NCI-H1105 treated with DMSO at 0.1 percent for 48 hours (cell line): ENCODE results near the gene PPM1N.
A peak's percentile ranks its signal among the peaks of the same experiment; 100 is the strongest.

ENCODE experiments used
- DNase-seq: peaks from one replicate; lab custom pipeline; 2025; lab: John Stamatoyannopoulos, UW

PPM1N gene

DNA sequence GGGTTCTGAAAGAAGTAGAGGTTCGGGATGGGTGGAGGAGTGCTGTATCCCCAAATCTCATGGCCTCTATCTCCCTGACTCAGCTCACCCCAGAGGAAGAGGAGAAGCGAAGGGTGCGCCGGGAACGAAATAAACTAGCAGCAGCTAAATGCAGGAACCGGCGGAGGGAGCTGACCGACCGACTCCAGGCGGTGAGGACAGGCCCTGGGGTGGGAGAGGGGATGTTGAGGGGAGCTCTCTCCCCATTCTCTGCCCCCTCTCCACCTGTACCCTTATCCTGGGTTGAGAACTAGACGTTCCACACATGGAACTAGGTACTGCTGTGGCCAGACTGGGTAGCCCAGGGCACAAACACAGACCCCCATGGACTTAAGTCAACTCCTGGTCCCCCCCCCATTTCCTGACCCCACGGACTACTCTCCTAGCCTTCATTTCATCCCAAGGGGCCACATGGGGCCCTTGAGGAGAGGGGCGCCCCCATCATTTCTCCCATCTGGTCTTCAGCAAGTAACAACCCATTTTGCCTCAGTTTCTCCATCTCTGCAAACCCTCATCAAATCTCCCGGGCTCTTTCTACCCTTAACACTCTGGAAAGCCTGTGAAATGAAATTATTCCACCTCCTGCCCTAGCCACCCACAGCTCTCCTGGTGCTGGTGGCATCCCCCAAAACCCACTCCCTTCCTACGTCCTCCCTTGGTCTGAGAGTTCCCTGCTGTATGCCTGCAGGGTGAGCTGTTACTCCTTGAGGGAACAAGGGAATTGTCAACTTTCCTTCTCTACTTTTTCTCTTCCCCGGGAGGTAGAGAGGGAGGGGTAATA lies 26.9 kb upstream of the PPM1N start:
- DNase-seq, result no peak

DNA sequence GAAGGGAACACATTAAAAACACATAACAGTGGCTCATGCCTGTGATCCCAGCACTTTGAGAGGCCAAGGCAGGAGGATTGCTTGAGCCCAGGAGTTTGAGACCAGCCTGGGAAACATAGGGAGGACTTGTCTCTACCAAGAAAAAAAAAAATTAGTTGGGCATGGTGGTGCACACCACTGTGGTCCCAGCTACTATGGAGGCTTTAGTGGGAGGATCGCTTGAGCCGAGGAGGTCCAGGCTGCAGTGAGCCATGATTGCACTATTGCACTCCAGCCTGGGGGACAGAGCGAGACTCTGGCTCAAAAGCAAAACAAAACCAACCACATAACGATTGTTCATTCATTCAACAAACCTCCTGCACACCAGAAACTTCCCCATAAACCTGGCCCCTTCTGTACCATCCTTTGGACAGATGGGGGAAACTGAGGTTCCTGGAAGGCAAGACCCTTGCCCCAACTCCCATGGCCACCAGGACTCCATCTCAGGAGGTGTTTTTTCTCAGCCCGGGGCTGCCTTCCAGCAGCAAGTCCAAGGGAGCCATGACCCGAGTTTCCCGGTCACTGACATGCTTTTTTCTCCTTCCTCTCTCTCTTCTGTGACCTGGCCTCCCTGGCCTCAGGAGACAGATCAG lies 26.2 kb upstream of the PPM1N start:
- DNase-seq, result no peak

DNA sequence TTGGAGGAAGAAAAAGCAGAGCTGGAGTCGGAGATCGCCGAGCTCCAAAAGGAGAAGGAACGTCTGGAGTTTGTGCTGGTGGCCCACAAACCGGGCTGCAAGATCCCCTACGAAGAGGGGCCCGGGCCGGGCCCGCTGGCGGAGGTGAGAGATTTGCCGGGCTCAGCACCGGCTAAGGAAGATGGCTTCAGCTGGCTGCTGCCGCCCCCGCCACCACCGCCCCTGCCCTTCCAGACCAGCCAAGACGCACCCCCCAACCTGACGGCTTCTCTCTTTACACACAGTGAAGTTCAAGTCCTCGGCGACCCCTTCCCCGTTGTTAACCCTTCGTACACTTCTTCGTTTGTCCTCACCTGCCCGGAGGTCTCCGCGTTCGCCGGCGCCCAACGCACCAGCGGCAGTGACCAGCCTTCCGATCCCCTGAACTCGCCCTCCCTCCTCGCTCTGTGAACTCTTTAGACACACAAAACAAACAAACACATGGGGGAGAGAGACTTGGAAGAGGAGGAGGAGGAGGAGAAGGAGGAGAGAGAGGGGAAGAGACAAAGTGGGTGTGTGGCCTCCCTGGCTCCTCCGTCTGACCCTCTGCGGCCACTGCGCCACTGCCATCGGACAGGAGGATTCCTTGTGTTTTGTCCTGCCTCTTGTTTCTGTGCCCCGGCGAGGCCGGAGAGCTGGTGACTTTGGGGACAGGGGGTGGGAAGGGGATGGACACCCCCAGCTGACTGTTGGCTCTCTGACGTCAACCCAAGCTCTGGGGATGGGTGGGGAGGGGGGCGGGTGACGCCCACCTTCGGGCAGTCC lies 25.5 kb upstream of the PPM1N start:
- no peak for DNase-seq

DNA sequence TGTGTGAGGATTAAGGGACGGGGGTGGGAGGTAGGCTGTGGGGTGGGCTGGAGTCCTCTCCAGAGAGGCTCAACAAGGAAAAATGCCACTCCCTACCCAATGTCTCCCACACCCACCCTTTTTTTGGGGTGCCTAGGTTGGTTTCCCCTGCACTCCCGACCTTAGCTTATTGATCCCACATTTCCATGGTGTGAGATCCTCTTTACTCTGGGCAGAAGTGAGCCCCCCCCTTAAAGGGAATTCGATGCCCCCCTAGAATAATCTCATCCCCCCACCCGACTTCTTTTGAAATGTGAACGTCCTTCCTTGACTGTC lies 24.9 kb upstream of the PPM1N start:
- no peak for DNase-seq

DNA sequence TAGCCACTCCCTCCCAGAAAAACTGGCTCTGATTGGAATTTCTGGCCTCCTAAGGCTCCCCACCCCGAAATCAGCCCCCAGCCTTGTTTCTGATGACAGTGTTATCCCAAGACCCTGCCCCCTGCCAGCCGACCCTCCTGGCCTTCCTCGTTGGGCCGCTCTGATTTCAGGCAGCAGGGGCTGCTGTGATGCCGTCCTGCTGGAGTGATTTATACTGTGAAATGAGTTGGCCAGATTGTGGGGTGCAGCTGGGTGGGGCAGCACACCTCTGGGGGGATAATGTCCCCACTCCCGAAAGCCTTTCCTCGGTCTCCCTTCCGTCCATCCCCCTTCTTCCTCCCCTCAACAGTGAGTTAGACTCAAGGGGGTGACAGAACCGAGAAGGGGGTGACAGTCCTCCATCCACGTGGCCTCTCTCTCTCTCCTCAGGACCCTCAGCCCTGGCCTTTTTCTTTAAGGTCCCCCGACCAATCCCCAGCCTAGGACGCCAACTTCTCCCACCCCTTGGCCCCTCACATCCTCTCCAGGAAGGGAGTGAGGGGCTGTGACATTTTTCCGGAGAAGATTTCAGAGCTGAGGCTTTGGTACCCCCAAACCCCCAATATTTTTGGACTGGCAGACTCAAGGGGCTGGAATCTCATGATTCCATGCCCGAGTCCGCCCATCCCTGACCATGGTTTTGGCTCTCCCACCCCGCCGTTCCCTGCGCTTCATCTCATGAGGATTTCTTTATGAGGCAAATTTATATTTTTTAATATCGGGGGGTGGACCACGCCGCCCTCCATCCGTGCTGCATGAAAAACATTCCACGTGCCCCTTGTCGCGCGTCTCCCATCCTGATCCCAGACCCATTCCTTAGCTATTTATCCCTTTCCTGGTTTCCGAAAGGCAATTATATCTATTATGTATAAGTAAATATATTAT lies 24.3 kb upstream of the PPM1N start:
- no peak for DNase-seq

DNA sequence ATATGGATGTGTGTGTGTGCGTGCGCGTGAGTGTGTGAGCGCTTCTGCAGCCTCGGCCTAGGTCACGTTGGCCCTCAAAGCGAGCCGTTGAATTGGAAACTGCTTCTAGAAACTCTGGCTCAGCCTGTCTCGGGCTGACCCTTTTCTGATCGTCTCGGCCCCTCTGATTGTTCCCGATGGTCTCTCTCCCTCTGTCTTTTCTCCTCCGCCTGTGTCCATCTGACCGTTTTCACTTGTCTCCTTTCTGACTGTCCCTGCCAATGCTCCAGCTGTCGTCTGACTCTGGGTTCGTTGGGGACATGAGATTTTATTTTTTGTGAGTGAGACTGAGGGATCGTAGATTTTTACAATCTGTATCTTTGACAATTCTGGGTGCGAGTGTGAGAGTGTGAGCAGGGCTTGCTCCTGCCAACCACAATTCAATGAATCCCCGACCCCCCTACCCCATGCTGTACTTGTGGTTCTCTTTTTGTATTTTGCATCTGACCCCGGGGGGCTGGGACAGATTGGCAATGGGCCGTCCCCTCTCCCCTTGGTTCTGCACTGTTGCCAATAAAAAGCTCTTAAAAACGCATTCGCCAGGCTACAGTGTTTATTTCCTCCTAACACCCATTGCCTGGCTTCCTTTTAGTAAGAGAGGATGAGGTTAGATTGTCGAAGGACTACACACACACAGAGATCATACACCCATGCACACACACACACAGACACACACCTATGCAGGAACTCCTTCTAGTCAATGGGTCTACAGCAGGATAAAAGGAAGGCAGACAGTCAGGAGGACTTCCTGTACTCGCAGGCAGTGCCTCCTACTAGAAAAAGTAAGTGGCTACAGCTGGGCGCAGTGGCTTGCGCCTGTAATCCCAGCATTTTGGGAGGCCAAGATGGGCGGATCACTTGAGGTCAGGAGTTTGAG lies 23.4 kb upstream of the PPM1N start:
- DNase-seq, result no peak

DNA sequence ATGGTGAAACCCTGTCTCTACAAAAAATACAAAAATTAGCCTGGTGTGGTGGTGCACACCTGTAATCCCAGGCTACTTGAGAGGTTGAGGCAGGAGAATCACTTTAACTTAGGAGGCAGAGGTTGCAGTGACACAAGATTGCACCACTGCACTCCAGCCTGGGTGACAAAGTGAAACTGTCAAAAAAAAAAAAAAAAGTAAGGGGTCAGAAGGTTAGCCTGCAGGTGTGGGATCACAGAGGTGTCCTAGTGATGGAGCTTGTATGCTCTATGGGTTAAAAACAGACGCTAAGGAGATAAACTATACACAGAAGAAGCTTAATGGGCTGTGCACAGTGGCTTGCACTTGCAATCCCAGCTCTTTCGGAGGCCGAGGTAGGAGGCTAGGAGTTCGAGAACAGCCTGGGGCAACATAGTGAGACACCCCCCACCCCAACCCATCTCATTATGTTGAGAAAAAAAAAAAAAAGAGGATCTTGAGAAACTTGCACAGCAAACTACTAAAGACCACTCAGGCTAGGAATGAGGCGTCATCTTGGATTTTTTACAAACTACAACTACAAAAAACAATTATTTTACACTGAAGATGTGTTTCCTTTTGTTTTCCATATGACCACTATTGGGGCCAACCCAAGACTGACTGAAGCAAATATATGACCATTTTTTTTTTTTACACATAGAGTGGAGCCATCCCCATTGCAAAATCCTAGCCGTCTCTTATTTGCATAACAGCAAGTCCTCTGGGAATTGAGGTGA lies 22.5 kb upstream of the PPM1N start:
- DNase-seq, result no peak

DNA sequence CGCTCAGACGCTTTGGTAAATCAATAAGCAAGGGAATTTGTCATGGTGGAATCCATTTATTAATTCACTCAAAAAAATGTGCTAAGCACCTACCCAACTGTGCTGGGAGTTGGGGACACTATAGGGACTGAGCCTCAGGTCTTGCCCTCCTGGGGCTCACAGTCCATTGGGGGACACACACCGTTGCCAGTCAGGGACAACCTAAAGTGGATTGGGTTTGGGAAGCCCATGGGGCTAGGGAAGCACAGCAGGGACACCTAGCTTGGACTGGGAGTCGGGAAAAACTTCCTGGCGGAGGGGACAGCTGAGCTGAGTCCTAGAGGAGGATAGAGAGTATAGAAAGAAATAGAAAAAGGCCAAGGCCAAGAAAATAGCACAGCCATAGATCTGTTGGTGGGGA lies 21.9 kb upstream of the PPM1N start:
- DNase-seq, result no peak

DNA sequence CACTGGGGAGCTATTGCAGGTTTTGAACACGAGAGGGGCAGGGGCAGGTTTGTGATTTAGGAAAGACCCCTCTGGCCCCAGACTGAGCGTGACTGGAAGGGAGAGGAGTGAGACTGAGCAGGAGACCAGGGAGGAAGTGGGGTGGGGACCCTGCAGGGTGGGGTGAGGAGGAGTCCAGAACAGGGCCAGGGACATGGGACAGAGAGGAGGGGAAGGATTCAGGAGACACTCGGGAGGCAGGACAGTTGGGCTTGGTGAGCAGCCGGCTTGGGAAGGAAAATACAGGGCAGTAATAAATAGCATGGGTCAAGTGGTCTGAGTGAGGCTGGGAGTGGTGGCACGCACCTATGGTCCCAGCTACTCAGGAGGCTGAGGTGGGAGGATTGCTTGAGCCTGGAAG lies 21.1 kb upstream of the PPM1N start:
- DNase-seq, result no peak

DNA sequence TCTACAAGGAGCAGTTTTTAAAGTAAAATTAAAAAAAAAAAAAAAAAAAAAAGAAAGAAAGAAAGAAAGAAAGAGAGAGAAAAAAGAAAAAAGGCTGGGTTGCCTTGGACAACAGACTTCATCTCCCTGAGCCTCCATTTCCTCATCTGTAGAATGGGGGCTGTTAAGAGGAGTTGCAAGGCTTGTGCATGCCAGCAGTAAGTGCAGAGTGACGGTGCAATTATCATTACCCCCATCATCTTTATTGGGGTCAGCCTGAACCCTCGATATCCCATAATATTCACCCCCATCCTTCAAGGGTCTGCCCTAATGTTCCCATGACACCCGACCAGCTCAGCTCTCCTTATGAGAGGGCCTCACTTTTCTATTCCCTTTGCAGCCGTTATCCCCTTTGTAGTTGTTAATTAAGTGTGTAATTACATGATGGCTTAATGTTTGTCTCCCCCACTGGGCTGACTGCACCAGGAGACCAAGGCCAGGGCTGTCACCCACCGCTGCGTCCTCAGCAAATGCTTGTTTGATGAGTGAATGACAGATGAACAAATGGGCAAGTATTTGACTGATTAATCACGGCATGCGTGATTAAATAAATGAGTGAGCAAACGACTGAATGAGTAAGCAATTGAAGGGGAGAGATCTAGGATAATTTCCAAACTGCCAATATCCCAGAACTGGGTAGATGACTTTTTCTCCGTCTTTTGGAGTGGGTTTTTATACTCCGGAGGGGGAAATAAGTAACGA lies 20.4 kb upstream of the PPM1N start:
- DNase-seq, result peak; percentile 59

DNA sequence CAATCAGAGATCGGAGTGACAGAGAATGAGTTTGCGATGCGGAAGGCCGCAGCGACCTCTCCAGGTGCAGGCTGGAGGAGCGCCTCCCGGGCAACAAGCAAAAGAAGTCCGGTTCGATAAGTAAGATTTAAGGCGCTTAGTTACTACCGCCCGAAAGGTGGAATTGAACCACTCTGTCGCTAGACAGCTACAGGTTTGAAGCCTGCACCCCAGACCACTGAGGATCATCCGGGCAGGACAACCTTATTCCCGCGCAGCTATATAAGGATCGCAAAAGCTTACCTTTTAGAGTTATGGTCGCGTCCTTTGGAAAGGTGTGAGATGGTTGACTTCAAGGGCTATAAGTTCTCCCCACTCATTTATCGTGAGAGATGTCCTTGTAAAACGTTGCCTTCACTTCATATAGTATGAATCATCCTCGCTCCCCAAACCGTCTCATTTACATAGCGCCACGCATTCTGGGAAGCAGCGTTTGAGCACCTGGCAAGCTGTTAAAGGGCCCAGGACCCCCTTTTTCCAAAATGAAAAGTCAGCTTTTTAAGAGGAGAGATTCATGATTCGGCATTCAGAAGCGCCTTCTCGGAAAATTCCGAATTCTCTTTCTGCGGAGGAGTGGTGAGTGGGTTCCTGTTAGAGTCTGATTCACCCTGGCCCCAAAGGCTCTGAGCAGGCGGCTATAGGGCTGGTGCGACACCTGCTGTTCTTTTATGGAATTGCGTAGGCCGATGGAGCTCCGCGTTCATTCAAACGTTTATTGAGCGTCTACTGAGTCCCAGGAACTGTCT lies 19.6 kb upstream of the PPM1N start:
- DNase-seq, result peak; percentile 93

DNA sequence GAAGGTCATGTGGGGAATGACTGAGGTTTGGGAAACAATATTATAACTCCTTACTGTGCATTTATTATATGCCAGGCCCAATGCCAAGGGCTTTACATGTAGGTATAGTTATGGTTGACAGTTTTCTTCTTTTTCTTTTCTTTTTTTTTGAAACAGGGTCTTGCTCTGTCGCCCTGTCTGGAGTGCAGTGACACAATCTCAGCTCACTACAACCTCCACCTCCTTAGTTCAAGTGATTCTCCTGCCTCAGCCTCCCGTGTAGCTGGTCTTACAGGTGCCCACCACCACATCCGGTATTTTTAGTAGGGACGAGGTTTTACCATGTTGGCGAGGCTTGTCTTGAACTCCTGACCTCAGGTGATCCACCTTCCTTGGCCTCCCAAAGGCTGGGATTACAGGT lies 15.2 kb upstream of the PPM1N start:
- no peak for DNase-seq

DNA sequence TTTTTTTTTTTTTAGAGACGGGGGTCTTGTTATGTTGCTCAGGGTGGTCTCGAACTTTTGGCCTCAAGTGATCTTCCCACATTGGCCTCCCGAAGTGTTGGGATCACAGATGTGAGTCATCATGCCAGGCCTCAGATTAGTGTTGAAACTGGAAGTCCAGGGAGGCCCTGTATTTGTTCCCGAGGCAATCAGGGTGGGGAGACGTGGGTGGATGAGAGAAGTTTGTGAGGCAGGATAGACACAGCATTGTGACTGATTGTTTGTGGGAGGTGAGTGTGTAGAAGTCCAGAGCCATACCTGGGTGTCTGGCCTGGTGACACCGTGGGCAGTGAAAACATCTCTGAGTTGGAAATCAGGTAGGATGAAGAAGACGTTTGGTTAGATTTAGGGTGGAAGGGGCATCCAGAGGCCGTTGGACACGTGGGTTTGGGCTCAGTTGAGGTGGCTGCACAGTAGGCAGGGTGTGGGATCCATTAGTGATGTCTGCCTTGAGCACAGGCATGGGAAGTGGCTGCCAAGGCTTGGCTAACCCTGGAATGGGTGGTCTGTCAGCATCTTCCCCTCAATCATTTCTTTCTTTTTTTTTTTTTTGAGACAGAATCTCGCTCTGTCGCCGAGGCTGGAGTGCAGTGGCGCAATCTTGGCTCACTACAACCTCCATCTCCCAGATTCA lies 13.8 kb upstream of the PPM1N start:
- DNase-seq, result no peak

DNA sequence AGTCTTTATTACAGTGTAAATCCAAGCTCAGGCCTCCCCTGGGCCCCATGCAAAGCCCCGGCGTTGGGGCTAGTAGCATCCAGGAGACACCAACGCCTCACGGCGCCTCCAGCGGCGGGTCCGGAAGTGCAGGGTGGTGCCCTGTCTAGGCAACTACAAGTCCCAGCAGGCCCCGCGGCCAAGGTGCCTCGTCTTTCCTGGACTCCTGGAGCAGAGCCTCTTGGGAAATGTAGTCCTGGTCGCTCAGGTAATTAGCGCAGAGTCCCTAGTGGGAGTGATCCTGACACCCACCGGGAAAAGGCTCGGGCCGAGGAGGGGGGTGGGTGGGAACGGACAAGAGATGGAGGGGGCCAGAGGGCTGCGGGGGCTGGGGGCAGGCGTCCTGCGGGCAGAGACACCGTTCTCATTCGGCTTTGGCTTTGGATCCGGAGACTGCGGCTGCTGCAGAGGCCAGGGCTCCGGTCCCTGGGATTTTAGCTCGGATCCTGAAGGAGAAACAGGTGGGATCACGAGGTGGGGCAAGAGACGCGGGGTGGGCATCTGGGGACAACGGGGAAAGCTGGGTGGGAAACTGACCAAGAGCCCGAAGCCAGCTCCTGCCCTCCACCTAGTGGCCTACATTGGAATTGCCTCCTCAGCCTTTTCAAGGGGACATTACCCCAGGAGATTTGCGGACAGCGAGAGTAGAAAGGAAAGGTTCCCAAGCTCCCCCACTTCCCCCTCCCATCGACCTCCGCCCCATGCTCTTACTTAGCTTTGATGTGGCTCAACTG lies 12.8 kb upstream of the PPM1N start:
- DNase-seq, result peak; percentile 95

DNA sequence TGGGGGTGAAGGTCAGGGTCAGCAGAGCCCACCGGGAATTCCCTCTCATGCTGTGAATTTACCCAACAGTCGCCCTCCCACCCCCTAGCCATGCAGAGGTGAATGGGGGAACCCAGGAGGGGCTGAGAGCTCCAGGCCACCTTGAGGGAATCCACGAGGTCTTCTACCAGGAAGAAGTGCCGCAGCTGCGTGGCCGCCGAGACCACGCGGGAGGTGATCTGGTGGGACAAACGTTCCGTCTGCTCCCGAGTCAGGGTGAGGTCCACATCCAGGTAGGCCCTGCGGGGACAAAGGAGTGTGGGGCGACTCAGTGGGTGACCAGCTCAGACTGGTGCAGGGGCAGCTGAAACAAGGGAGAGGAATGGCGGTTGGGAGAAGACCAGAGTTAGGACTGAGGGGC lies 9.5 kb upstream of the PPM1N start:
- DNase-seq, result no peak

DNA sequence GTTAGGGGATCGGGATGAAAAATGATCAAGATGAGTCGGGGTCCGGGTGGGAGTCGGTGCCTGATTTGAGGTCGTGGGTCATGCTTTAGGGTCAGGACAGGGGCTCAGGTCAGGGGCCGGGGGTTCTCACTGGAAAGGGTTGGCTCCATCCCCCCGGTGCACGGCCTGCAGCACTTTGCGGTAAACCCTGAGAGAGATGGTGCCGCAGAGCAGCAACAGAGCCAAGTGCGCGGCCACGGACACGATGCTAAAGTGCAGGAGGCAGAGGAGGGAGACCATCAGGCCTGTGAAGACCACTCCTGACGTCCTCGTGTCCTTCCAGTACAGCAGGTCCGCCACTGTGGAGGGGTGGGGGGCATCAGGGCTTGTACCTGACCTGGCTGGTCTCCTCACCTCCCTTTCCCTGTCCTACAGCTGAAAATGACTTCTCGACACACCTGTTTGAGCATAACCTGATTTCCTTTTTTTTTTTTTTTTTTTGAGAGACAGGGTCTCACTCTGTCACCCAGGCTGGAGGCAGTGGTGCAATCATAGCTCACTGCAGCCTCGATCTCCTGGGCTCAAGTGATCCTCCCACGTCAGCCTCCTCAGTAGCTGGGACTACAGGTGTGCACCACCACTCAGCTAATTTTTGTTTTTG lies 8.9 kb upstream of the PPM1N start:
- no peak for DNase-seq

DNA sequence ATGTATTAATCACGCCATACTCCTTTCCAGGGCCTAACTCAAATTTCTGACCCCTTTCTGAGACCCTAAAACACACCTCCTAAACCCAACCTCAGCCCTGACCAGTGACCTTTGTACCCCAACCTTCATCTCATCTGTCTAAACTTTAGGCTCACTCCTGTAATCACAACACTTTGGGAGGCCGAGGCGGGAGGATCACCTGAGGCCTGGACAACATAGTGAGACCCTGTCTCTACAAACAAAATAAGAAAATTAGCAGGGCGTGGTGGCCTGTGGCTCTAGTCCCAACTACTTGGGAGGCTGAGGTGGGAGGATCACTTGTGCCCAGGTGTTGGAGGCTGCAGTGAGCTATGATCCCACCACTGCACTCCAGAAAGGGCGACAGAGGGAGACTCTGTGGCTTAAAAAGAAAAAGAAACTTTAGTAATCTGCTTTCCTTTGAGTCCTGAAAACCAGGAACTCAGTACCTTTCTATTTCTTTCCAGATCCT lies 6.1 kb upstream of the PPM1N start:
- no peak for DNase-seq
